HG03097 (cell line): ENCODE results near the gene SASS6.
"Not testable (repeated sequence)": the region's sequence is repeated elsewhere in the genome, so short reads cannot be mapped to it uniquely, and the experiment has no call there.

Experiments used
- ATAC-seq: cut with Tn5 transposase; IDR thresholded peaks from one replicate; pipeline ENCODE4 v1.9.1; 2021; ENCODE audit not compliant: unreplicated experiment, low FRiP score

SASS6 gene

GRCh38 chr1:100050139-100050538 is 82.6 kb downstream of the SASS6 start:
- no peak for ATAC-seq

- not testable (repeated sequence) for ATAC-seq
Measured at GRCh38 chr1:100047235-100047708, 85.5 kb downstream of the SASS6 start.

GRCh38 chr1:100045206-100045605 is 87.5 kb downstream of the SASS6 start:
- ATAC-seq = no peak

- no peak for ATAC-seq
Measured at GRCh38 chr1:100039591-100039990, 93.1 kb downstream of the SASS6 start.

- peak; percentile 45 for ATAC-seq
Measured at GRCh38 chr1:100038660-100039287, 94.0 kb downstream of the SASS6 start.

GRCh38 chr1:100037927-100038659 is 94.6 kb downstream of the SASS6 start:
- peak; percentile 83 for ATAC-seq

GRCh38 chr1:100037656-100037926 is 95.1 kb downstream of the SASS6 start:
- no peak for ATAC-seq

GRCh38 chr1:100036718-100037655 is 95.7 kb downstream of the SASS6 start:
- no peak for ATAC-seq

- ATAC-seq = no peak
Measured at GRCh38 chr1:100035214-100035613, 97.5 kb downstream of the SASS6 start.

- ATAC-seq = no peak
Measured at GRCh38 chr1:100034470-100034869, 98.3 kb downstream of the SASS6 start.
